ENCODE measurements around the gene BCL2L11.
A peak's percentile ranks its signal among the peaks of the same experiment; 100 is the strongest.
"Not testable (repeated sequence)": the region's sequence is repeated elsewhere in the genome, so short reads cannot be mapped to it uniquely, and the experiment has no call there.

BCL2L11 gene, protein sequence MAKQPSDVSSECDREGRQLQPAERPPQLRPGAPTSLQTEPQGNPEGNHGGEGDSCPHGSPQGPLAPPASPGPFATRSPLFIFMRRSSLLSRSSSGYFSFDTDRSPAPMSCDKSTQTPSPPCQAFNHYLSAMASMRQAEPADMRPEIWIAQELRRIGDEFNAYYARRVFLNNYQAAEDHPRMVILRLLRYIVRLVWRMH

DNA sequence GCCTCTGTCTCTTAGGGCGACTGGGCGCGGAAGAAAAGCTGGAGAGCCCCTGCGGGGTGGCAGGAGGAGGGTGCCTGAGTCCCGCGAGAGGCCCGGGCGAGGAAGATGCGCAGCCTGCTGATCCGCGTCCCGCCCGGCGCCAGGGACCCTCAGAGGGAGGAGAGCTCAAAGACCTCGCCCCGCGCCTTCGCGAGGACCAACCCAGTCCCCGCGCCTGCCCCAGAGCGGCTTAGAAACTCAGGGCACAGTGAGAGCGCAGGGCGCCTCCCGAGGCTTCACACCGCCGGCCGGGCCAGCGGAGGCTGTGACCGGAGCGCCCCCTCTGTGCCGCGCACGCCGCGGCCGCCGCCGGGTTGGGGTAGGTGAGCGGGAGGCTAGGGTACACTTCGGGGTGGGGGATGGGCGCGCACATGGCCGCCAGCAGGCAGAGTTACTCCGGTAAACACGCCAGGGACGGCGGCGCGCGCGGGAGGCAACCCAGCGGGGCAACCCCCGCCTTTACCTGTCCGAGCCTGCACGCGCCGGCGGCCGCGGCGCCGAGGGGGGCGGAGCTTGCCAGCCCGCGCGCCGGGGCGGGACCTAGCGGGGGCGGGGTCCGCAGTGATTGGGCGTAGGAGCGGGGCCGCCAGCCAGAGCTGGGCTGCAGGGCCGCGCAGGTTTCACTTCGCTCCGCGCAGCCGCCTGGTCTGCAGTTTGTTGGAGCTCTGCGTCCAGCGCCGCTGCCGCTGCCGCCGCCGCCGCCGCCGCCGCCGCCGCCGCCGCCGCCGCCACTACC is at the start of gene BCL2L11:
TSS of gene BCL2L11 (plus strand) at position 662 of the 775 bp plus-strand sequence. CDS start 2,832 bp downstream, outside the sequence.
- DNase-seq: peak; percentile 94

DNA sequence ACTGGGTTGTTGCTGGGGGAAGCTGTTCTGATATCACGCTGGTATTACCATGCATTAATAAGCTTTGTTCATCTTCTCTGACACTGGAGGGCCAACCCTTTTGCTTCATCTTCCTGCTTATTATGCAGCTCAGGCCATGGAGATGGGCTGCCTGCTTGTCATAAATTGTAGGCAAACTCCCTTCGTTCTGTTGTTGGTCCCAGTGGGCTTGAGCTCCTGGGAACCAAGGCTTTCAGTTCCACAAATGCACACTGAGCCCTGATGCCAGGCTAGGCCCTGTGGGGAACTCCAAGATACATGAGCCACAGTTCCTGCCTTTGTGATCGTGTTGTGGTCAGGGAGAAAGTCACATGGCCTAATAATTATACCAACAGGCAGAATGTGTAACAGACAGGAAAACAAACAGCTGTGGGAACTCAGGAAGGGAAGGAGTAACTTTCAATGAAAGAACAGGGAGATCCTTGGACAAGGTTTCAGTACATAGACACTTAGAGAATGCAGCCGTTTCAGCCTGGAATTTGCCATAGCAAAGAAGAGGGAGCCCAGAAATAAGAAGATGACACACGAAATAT is 49.0 kb upstream of the BCL2L11 start:
- DNase-seq: no peak

DNA sequence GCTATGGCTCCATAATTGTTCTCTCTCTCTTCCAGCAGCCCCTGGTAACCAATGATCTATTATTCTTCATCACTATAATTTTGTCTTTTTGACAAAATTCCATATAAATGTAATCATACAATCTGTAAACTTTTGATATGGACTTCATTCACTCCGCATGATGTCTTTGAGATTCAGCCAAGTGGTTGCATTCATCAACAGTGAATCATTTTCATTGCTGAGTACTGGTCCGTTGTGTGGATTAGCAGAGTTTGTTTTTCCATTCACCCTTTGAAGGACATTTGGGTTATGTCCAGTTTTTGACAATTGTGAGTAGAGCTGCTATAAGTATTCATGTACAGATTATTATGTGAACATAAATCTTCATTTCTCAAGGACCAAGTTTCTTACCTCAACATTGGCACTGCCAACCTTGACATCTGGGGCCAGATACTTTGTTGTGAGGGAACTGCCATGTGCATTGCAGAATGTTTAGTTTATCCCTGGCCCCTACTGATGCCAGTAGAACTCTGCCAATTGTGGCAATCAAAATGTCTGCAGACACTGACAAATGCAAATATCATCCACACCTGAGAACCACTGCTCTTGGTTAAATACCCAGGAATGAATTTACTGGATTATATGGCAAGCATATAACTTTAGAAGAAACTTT is 48.4 kb upstream of the BCL2L11 start:
- no peak for DNase-seq

DNA sequence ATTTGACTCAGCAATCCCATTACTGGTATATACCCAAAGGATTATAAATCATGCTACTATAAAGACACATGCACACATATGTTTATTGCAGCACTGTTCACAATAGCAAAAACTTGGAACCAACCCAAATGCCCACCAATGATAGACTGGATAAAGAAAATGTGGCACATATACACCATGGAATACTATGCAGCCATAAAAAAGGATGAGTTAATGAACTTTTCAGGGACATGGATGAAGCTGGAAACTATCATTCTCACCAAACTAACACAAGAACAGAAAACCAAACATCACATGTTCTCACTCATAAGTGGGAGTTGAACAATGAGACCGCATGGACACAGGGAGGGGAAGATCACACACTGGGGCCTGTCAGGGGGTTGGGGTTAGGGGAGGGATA is 38.1 kb upstream of the BCL2L11 start:
- not testable (repeated sequence) for DNase-seq

DNA sequence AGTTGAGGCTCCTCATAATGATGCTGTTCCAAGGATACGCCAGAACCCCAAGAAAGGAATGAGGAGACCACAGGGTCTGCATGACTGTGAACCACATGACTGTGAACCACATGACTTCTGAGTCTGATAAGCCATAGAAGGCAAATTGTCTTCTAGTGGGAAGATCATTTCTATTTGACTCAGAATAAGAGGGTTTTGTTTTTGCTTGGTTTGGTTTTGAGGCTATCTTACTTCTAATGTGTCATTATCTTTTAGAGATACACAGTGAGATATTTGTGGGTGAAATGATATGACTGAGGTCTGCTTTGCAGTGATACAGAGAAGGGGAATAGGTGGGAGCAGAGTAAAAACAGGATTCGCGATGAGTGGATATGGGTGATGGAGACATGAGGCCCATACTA is 28.9 kb upstream of the BCL2L11 start:
- no peak for DNase-seq

DNA sequence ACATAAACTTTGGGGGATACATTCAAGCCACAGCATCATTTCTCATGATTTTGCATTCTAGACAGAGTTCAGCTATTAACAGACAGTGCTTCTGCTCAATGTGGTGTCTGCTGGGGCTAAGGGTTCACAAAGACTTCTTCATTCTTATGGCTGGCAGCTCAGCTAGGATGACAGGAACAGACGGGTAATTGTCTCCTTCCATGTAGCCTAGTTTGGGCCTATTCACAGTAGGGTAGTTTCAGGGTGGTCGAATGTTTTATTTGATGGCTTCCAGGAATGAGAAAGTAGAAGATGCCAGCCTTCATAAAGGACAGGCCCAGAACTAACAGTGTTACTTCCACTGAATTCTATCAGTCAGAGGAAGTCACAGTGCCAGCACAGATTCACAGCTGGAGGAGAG is 26.0 kb upstream of the BCL2L11 start:
- no peak for DNase-seq

DNA sequence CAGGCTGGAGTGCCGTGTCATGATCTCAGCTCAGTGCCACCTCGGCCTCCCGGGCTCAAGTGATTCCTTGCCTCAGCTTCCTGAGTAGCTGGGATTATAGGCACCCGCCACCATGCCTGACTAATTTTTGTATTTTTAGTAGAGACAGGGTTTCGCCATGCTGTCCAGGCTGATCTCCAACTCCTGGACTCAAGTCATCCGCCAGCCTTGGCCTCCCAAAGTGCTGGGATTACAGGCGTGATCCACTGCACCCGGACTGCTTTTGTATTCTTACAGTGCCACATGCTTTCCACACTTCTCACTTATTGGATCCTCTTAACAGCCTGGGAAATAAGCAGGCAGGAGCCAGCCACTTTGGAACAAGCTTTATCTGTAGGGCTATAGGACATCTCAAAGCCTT is 25.3 kb upstream of the BCL2L11 start:
- DNase-seq: no peak

DNA sequence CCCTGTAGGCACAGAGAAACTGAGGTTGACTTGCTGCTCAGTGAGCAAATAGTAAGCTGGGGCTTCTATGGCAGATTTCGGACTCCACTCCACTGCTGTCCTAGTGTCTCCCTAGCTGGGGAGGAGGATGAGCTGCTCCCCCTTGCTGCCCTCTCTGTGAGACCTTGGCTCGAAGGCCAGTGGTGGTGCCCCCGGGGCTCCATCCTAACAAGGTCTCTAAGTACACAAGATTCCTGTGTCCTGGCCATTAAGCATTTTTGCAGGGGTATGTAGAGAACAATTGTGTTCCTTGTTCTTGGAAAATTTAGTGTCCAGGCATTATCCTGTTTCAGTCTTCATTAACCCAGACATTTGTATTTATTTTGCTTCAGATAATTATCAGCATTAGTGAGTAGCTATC is 21.3 kb upstream of the BCL2L11 start:
- DNase-seq: no peak

DNA sequence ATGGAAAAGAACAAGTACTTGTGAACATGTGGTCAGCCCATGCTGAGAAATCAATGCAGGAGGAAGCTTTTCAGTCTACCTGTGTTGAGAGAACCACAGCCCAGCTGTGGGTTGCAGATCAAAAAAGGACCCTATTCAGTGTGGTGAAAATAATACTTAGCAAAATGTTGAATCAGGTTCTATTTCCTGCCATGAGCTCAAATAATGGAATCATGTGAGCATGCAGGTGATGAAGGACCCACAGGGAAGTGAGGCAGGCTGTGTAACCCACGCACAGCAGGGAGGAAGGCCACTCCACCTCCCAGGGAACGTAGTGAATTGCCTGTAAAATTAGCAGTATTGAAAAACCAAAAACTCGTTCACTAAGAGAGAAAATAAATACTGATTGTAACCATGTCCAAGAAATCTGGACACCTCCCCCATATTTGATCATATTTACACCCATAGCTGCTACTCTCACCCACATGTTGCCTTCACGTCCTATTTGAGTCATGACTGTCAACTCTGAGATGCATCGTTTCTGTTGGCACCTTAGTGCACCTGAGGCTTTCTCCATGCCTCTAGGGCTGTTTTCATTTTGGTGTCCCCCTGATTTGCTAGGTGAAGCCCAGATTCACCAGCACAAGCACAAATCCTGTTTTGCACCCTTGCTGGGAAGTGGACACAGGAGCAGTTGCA is 20.5 kb upstream of the BCL2L11 start:
- no peak for DNase-seq

DNA sequence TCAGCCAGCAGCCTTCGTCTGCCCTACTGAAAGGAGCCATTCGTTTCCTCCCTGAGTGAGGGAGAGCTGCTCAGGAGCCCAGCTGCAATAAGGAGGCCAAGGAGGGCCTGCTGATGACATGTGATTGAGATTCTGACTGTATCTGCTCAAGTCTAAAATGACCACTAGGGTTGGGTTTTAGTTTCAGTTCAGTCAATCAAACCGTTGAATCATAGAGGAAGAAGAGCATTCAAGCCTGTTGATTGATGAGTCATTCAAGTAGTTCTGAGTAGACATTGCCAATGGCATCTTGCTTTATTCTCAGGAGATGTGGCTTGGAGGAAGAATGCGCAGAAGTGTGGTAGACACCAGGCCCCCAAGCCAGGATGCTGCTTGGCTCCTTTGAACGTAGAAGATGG is 19.9 kb upstream of the BCL2L11 start:
- peak; percentile 14 for DNase-seq

DNA sequence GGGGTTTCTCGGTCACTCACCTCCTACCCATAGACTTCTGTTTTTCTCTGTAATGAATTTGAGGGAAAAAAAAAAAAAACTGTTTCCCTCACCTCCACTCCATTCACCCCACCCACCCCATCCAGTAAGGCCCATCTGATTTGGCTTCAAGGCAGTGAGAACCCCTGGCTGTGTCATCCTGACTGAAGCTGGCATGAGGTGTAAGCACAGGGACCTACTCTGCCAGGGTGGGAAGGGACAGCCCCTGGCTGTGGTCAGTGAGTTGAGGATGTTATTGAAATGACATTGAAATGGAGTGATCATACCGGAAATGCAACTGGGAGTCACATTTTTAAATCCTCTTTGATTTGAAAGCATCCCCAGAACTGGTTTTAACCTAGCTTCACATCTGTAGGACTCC is 19.1 kb upstream of the BCL2L11 start:
- no peak for DNase-seq

DNA sequence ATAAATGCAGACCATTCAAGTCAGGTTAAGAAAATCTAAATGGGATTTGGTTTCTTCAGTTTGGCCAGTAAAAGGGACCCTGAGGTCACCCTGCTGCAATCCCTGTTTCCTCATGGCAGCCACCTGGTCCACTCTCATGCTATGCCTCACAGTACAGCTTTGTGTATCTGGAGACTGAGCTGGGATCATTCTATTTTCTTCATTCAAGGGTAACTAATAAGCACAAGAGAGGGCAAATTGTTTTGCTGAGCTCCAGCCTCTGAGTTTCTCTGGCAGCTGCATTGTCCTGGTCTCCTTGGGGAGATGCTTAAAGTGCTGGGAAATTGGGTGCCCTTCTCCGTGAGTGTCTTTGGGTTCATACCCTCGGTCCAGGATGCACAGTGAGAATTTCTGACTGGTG is 18.5 kb upstream of the BCL2L11 start:
- DNase-seq: no peak

DNA sequence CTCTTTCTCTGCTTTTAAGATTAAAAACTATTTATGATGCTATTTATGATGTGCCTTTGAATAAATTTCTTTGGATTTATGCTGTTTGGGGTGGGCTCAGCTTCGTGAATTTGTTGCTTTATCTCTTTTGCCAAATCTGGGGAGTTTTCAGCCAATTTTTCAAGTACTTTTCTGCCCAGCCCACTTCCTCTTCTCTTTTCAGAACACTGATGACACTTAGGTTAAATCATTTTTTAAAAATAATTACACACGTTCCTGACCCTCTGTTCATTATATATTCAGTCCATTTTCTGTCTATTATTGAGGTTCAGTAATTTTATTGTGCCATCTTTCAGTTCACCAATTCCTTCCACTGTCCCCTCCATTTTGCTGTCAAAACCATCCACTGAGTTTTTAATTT is 14.8 kb upstream of the BCL2L11 start:
- DNase-seq: no peak

DNA sequence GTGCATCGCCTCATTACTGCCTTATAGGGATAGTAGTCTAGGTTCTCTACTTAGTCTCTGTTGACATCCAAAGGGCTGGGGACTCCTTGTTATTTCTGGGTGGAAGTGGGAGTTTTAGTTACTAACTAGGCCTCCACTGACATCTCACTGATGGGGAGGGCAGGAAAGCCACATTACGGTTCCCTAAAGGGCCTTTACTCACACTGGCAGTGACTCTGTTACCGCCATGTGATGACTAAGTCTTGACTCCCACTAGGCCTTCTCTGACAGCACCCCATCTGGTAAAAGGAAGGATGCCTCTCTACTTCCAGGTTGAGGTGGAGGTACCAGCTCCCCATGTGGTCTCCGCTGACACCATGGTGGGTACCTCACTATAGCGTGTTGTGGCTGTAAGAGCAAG is 14.0 kb upstream of the BCL2L11 start:
- DNase-seq: no peak

DNA sequence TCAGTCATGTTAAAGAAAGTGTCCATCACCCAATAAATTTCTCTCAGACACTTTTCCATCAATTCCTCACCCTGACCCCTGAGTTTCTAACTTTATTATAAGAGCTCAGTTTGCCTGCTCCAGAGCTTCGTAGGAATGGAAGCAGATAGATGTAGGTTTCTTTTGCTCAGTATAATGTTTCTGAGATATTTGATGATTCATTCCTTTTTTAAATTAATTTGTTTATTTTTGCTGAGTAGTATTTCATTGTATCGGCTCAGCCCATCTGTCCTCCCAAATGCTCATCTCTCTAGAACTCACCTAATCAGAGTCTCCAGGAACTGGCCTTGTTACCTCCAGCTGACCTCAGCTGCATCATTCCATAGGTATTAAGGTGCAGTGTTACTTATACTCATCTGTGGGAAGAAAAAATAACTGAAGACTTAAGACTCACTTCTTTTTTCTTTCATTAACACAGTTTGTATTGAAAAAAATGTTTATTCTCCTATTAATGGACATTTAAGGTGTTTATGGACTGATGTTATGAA is 11.9 kb upstream of the BCL2L11 start:
- DNase-seq: no peak

DNA sequence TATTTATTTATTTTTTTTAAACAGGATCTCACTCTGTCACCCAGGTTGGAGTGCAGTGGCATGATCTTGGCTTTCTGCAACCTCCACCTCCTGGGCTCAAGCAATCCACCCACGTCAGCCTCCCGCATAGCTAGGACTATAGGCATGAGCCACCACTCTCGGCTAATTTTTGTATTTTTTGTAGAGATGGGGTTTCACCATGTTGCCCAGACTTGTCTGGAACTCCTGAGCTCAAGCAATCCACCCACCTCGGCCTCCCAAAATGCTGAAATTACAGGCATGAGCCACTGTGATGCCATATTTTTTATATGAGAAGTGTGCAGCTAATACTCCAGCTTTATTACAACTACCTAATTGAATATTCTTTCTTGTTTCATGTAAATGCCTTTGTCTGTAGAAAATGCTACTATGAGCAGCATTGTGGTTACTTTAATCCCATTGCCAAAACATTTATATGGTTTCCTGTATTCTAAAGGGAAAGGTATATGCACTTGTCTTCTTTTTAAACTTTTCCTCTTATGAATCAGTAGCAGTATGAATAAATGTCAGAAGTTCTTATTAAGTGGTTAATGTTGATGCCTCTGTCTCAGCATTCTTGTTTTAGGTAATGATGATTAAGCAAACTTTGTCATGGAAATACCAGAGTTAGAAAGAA is 9.5 kb upstream of the BCL2L11 start:
- DNase-seq: no peak

DNA sequence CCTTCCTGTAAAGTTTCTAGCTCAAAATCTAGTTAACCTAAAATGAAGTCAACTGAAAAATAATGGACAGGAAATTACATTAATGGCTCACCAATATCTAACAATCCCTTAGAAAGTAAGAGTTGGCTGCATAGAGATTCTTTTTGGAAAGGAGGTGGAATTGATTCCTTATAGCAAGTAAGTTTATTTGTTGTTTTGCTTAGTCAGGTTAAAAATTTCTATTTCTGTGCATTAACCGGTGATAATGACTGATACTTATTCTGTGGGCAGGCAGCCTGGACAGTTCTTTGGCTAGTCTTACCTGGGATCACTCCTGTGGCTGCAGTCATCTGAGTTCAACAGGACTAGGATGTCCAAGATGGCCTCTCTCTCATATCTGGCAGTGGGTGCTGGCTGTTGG is 6.9 kb upstream of the BCL2L11 start:
- no peak for DNase-seq

DNA sequence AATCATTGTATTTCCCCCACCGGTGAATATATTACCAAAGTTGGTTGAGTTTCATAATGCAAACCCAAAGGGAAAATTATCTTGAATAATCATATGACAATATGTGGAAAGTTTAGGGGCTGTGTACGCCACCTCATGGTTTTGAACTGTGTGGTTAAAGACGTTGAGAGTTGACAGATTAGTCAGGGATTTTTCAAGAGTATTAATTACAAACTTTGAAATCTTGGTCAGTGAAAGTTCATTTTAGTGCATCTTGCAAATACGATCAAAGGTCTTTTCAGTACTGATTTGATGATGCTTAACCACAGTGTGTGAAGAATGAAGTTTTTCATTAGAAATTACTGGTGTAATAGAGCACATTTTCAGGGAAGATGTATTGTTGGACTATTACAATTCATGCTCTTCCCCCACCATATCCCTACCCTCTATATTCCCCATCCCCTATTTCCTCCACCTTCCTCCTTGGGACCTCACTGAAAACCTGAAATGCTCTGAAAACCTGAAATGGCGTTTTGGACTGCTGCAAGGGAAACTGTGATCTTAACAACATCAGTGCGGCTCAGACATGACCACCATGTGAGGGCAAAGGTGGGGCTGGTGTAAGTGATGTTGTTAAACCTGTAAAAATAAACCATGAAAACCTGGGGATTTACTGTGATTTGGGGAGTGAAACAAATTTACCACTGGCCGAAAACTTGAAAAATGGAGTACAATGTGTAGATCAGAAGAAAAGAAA is 4.5 kb upstream of the BCL2L11 start:
- DNase-seq: no peak

DNA sequence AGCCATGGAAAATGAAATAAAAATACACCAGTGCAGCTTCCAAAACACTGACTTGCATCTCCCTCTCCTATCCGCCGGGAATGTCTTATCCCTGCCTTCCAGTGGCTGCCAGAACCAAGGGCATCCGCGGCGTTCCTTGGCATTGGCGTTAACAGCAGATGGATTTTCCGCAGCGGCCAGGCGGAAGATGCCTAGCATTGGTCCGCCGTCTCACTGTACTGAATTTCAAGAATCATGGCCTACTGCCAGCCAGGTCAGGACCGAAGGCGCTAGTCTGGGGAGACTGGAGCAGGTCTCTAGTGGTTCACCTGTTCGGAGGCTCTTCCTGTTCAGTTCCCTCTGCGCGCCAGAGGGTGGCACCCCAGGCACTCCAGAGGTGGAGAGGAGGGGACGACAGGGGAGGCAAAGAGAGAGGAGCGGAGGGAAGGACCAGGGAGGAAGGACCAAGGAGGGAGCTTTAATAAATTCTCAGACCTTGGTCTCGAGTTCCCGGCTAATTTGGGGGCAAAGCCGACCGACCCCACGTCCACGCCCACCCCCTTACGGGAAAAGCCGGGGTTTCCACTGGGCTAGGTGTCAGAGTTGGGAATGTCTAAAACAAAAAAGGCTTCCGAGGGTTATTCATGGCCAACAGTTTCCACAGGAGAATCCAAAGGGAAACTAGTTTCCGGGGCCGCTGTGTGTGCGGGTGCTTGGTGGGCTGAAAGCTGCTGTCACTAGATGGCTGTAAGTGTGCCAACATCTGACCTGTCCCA is 3.7 kb upstream of the BCL2L11 start:
- DNase-seq: peak; percentile 79

DNA sequence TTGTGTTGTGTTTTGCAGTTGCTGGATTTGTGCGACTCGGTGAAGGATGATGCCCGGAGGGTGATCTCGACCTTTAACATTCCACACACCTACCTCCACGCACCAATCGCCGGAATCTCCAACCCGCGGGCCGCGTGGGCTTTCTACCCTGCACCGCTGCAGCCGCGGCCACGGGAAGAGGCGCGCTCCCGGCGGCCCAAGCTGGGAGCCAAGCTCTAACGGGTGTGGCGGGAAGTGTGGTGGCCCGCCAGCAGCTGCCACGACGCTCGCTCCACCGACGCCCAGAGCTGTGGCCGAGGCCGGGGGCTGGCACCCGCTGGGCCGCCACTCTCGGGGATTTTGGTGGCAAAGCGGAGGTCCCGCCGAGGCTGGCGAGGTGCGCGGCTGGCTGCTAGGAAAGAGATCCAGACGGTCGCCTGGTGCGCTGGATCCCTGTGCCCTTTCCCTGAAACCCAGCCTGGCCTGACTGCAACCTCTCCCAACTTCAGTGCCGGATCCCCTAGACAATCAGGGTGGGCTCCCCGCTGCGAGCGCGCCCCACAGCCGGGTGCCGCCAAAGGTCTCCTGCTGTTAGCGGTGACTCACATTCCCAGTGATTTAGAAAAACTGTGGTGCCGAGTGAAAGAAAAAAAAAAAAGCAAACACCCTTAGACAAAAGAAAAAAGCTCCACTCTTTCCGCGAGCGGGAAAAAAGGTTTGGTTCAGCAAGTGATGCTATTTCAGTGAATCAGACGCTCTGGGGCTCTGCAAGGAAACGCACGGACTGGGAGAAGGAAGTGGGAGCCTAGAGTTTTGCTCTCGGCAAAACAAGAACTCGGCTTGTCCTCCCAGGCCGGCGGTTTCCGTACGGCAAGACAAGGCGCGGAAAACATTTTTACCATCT is 2.9 kb upstream of the BCL2L11 start:
- peak; percentile 29 for DNase-seq
